ENCODE results near the gene XRCC3. TPM values are rescaled to one million over a fixed set of nuclear protein-coding genes. Genes with fewer than 3 reads are reported as not detected.

XRCC3 gene
- total and polyA plus RNA-seq, 2 of the 8 experiments (the other 6 are each of a cell fraction or from before 2014, with no cell fraction given): 36.9 to 41.8 TPM

DNA sequence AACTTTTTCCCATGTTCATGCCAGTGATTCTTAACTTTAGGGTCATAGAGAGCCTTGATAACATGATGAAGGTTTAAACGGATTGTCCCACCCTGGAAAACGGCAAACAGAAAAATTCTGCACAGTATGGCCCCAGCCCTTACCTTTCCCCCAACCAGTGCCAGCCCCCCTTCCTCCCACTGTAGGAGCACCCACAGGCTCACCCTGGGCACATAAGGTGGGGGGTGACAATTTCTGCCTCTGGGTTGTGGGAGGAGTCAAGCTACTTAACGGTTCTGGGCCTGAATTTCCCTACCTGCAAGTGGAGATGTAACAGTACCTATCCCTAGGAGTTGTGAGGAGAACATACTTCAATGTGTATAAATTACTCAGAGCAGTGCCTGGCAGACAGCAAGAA, 18.0 kb downstream of the XRCC3 start:
- CTCF ChIA-PET (ENCODE audit: partially characterized antibody): interaction anchor here (1.1 kb wide), 1 partner anchor 15 kb away, joined by 4 read pairs; no protein-coding TSS in a partner anchor
- no peak for DNase-seq (ENCODE audit: low read depth in 1 of 2, low spot score in 2 of 2)
- WGBS, 2 experiments (ENCODE audit: extremely low coverage in 1 of 2, insufficient coverage in 1 of 2, insufficient read length in 1 of 2, insufficient replicate concordance in 2 of 2, low coverage in 1 of 2, low lambda C conversion rate in 2 of 2, missing lambda C conversion rate in 1 of 2): 84% methylated on average over 3 of the region's 3 CpGs; no CpG with 5 or more reads in 1 of the 2 experiments
- TF ChIP-seq YY1 (IDR thresholded peaks at IDR 0.05; ENCODE audit: low read depth, low read length) (no peak), TBP (IDR thresholded peaks at IDR 0.05; ENCODE audit: low read depth, low read length) (no peak), NANOG (IDR thresholded peaks at IDR 0.05; ENCODE audit: insufficient read depth, low read depth, low read length, poor library complexity, severe bottlenecking) (no peak), TCF12 (IDR thresholded peaks at IDR 0.05; ENCODE audit: low read depth, low read length) (no peak), RXRA (IDR thresholded peaks at IDR 0.05; ENCODE audit: insufficient read depth, low read depth, low read length) (no peak), RAD21 (IDR thresholded peaks at IDR 0.05 in 1 of 2, conservative IDR thresholded peaks at IDR 0.05 in 1 of 2; ENCODE audit: low read depth in 2 of 2, low read length in 2 of 2) (no peak), ZNF274 (IDR thresholded peaks at IDR 0.05; ENCODE audit: borderline replicate concordance, extremely low read depth, low read length) (no peak), POLR2A (IDR thresholded peaks at IDR 0.05; ENCODE audit: control extremely low read depth in 1 of 2, low read depth in 2 of 2, low read length in 2 of 2) (no peak)
- TF ChIP-seq, protein P1, sequence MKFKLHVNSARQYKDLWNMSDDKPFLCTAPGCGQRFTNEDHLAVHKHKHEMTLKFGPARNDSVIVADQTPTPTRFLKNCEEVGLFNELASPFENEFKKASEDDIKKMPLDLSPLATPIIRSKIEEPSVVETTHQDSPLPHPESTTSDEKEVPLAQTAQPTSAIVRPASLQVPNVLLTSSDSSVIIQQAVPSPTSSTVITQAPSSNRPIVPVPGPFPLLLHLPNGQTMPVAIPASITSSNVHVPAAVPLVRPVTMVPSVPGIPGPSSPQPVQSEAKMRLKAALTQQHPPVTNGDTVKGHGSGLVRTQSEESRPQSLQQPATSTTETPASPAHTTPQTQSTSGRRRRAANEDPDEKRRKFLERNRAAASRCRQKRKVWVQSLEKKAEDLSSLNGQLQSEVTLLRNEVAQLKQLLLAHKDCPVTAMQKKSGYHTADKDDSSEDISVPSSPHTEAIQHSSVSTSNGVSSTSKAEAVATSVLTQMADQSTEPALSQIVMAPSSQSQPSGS (IDR thresholded peaks at IDR 0.05; ENCODE audit: low read length): no peak

More for the DNA sequence above, 18.0 kb downstream of the XRCC3 start:
- H3K18ac ChIP-seq (ENCODE audit: extremely low read depth, low read length): no peak overlapping the region
- H3K79me1 ChIP-seq (ENCODE audit: low read depth, low read length): peaks cover 8% of the 10 kb centered on the region; the same call in 1 of the 2 replicates
- H2BK15ac ChIP-seq (ENCODE audit: low read length): no peak overlapping the region
- FAIRE-seq: no peak
- H3K14ac ChIP-seq (ENCODE audit: insufficient read length): no peak overlapping the region
- H3K79me2 ChIP-seq (ENCODE audit: control insufficient read depth in 1 of 2, insufficient read depth in 2 of 2, low read length in 2 of 2): no peaks in the 10 kb centered on the region
- no peak overlapping the region for H2BK120ac ChIP-seq (replicated peaks; ENCODE audit: low read depth, low read length)
- H3K9me3 ChIP-seq (ENCODE audit: insufficient read depth in 2 of 2, low read depth in 1 of 2, low read length in 1 of 2): no peaks in the 10 kb centered on the region
- no peak overlapping the region for H2AFZ ChIP-seq (ENCODE audit: low read length)
- no peak overlapping the region for H2AK5ac ChIP-seq (ENCODE audit: low read depth, low read length)
- H3K27ac ChIP-seq (ENCODE audit: low read depth, low read length): no peak overlapping the region
- H3K56ac ChIP-seq (replicated peaks; ENCODE audit: insufficient read length, low read depth, low read length): no peak overlapping the region
- H3K4me2 ChIP-seq (ENCODE audit: insufficient read depth in 1 of 2, low read depth in 2 of 2, low read length in 2 of 2): no peak overlapping the region
- POLR2A ChIA-PET (ENCODE audit: partially characterized antibody): interaction anchor here (1.2 to 8.8 kb wide), 3 partner anchors 7 to 19 kb away, joined by 3 to 74 read pairs (median 5); partner anchors contain the start of gene ZFYVE21
- H2BK12ac ChIP-seq (ENCODE audit: low read depth, low read length): no peak overlapping the region
- H3K9ac ChIP-seq (replicated peaks in 1 of 4; ENCODE audit: extremely low read depth in 1 of 4, low read depth in 3 of 4, low read length in 3 of 4): no peak overlapping the region
- no peak overlapping the region for H2BK5ac ChIP-seq (ENCODE audit: low read depth, low read length)
- no peak overlapping the region for H3K4me3 ChIP-seq (ENCODE audit: extremely low read depth in 1 of 4, insufficient read depth in 2 of 4, low read depth in 3 of 4, low read length in 4 of 4)
- no peaks in the 10 kb centered on the region for H3K27me3 ChIP-seq (replicated peaks in 1 of 4; ENCODE audit: control insufficient read depth in 3 of 4, extremely low read depth in 1 of 4, insufficient read depth in 3 of 4, low read length in 3 of 4)
- no peak overlapping the region for H3K4ac ChIP-seq (replicated peaks; ENCODE audit: insufficient read length, low read depth, low read length)
- no peaks in the 10 kb centered on the region for H3K23me2 ChIP-seq (ENCODE audit: low read depth, low read length)
- H3K36me3 ChIP-seq (ENCODE audit: control insufficient read depth in 2 of 4, insufficient read depth in 4 of 4, low read length in 3 of 4): peaks cover 7 to 37% (median 17%) of the 10 kb centered on the region in 4 experiments; a peak in 6 of 8 replicates
- H3K23ac ChIP-seq (ENCODE audit: insufficient read length): no peak overlapping the region
- peaks cover 10 to 25% of the 10 kb centered on the region in 2 experiments for H4K20me1 ChIP-seq (replicated peaks in 1 of 2; ENCODE audit: control insufficient read depth in 1 of 2, insufficient read depth in 2 of 2, low read length in 2 of 2)
- H4K8ac ChIP-seq (ENCODE audit: extremely low read depth, insufficient read depth, low read length): no peak overlapping the region
- no peak overlapping the region for H2BK20ac ChIP-seq (ENCODE audit: low read length)
- H4K5ac ChIP-seq (ENCODE audit: insufficient read length, low read depth, low read length): no peak overlapping the region
- peaks cover 0 to 2% (median 0%) of the 10 kb centered on the region in 4 experiments; a peak in 2 of 7 replicates for H3K4me1 ChIP-seq (replicated peaks in 1 of 4; ENCODE audit: control insufficient read depth in 3 of 4, insufficient read depth in 4 of 4, low read length in 3 of 4)
- no peak overlapping the region for H4K91ac ChIP-seq (replicated peaks; ENCODE audit: insufficient read length, low read length)

All from H1 (cell line).